NT2/D1 (cell line): ENCODE results near the gene PRKCSH.

Experiments
- DNase-seq: peaks from one replicate; pipeline ENCODE4 v3.0.0-alpha.2; 2011; ENCODE audit warnings: low read depth, low spot score
- H3K27me3 ChIP-seq: 2 replicates; pipeline ENCODE4 v1.6.0; 2011; ENCODE audit warnings: mild to moderate bottlenecking; ENCODE audit not compliant: insufficient read length, insufficient read depth
- H3K36me3 ChIP-seq: 2 replicates; pipeline ENCODE4 v1.6.1; 2011; ENCODE audit warnings: mild to moderate bottlenecking, low read length, mixed read lengths; ENCODE audit not compliant: insufficient read depth, insufficient read length
- H3K4me1 ChIP-seq: 2 replicates; pipeline ENCODE4 v1.5.1; 2011; ENCODE audit not compliant: insufficient read depth, insufficient read length
- H3K4me3 ChIP-seq: 2 replicates; pipeline ENCODE4 v1.5.1; 2011; ENCODE audit warnings: low read depth; ENCODE audit not compliant: insufficient read length
- H3K9ac ChIP-seq: 2 replicates; pipeline ENCODE4 v1.6.0; 2011; ENCODE audit warnings: low read depth; ENCODE audit not compliant: insufficient read length
- H3K9me3 ChIP-seq: 2 replicates; pipeline ENCODE4 v1.5.1; 2011; ENCODE audit warnings: mild to moderate bottlenecking, low read length; ENCODE audit not compliant: insufficient read depth
- SUZ12 ChIP-seq: IDR thresholded peaks from 2 replicates; pipeline ENCODE4 v1.6.1; 2011; ENCODE audit not compliant: insufficient read length, insufficient read depth; ENCODE audit errors: extremely low read depth
- YY1 ChIP-seq: IDR thresholded peaks from 2 replicates; pipeline ENCODE4 v1.6.1; 2011; ENCODE audit not compliant: insufficient read length, insufficient read depth
- ZNF274 ChIP-seq: IDR thresholded peaks from 2 replicates; pipeline ENCODE4 v1.6.1; 2011; ENCODE audit warnings: mild to moderate bottlenecking, low read depth, low read length

PRKCSH gene

GRCh38 chr19:11435833-11436313 lies 438 bp downstream of the PRKCSH start:
- Histone ChIP-seq H3K27me3 (no peaks in the 10 kb centered on the region), H3K9ac (peak overlapping the region; percentile 97), H3K36me3 (peaks cover 41% of the 10 kb centered on the region), H3K4me3 (peak overlapping the region; percentile 88), H3K4me1 (peaks cover 10% of the 10 kb centered on the region), H3K9me3 (no peaks in the 10 kb centered on the region)
- no peak for TF ChIP-seq ZNF274
- TF ChIP-seq YY1: no peak
- TF ChIP-seq SUZ12: no peak
- DNase-seq: no peak

DNA sequence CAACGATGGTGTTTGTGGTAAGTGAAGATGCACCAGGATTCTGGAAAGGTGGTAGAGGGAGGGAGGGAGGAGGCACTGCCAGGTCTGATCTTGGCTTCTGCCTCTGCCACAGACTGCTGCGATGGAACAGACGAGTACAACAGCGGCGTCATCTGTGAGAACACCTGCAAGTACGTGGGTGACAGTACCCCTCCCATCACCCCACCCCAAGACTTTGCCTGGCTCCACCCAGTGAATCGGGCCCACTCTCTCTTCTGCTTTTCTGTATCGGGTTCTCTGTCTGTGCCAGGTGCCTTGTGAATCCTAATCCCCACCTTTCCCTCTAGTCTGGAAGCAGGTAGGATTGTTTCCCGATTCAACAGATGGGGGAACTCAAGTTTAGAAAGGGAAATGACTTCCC lies 2.5 kb downstream of the PRKCSH start:
- Histone ChIP-seq H3K36me3 (peaks cover 60% of the 10 kb centered on the region), H3K27me3 (no peaks in the 10 kb centered on the region), H3K4me1 (peaks cover 16% of the 10 kb centered on the region), H3K9me3 (no peaks in the 10 kb centered on the region), H3K9ac (peak overlapping the region; percentile 52), H3K4me3 (no peak overlapping the region)
- DNase-seq: no peak
- TF ChIP-seq YY1 (no peak), ZNF274 (no peak), SUZ12 (no peak)

GRCh38 chr19:11444059-11444458 lies 8.6 kb downstream of the PRKCSH start:
- Histone ChIP-seq H3K36me3 (peaks cover 87% of the 10 kb centered on the region), H3K27me3 (no peaks in the 10 kb centered on the region), H3K4me3 (no peak overlapping the region), H3K4me1 (peaks cover 12% of the 10 kb centered on the region), H3K9me3 (no peaks in the 10 kb centered on the region), H3K9ac (no peak overlapping the region)
- no peak for TF ChIP-seq SUZ12
- TF ChIP-seq ZNF274: no peak
- TF ChIP-seq YY1: no peak
- DNase-seq: no peak

DNA sequence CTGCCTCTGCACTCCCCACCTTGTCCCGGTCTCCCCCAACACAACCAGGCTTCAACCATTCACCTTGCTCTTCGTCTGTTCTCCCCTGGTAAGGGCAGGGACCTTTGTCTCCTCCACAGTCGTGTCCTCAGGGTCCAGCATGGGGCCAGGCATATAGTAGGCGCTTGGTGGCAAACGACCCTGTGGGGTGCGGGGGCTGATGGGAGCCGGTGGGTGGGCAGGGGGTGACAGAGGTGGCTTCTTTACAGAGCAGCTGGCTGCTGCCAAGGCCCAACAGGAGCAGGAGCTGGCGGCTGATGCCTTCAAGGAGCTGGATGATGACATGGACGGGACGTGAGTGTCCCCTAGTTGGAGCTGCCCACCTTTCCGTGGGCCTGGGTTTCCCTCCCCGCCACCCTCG lies 9.7 kb downstream of the PRKCSH start:
- TF ChIP-seq SUZ12: no peak
- no peak for TF ChIP-seq ZNF274
- TF ChIP-seq YY1: no peak
- no peaks in the 10 kb centered on the region for H3K27me3 ChIP-seq
- no peak for DNase-seq
- H3K4me1 ChIP-seq: peaks cover 13% of the 10 kb centered on the region
- no peak overlapping the region for H3K4me3 ChIP-seq
- H3K9me3 ChIP-seq: no peaks in the 10 kb centered on the region
- H3K9ac ChIP-seq: peak overlapping the region; percentile 21
- H3K36me3 ChIP-seq: peaks cover 91% of the 10 kb centered on the region

GRCh38 chr19:11446271-11446651 lies 10.8 kb downstream of the PRKCSH start:
- H3K4me3 ChIP-seq: no peak overlapping the region
- peaks cover 89% of the 10 kb centered on the region for H3K36me3 ChIP-seq
- H3K4me1 ChIP-seq: peaks cover 17% of the 10 kb centered on the region
- H3K9ac ChIP-seq: peak overlapping the region; percentile 10
- H3K27me3 ChIP-seq: no peaks in the 10 kb centered on the region
- TF ChIP-seq SUZ12 (no peak), YY1 (no peak), ZNF274 (no peak)
- DNase-seq: no peak
- no peaks in the 10 kb centered on the region for H3K9me3 ChIP-seq

DNA sequence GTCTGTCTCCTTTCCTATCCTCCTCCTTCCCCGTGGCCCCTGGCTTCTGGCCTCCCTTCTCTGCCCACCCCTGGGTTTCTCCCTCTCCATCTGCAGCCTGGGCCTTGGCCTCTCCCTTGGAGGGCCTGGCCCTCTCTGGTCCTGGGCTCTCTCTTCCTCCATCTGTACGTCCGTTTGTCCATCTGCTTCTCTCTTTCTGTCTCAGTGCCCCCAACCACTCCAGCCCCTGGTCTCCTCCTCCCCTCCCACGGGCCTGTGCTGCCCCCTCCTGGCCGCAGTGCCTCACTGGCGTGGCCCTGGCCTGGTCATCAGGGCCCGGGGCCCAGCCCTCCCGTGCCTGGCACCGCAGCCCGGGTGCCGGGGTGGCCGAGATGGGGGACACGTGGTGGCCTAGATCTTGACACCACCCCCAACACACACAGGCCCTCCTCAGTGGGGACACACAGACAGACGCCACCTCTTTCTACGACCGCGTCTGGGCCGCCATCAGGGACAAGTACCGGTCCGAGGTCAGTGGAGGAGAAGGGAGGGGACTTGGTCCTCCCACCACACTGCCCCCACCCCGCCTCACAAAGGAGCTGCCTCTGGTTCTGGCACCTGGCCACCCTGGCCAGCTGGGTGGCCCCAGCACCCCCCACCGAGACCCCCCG lies 11.3 kb downstream of the PRKCSH start:
- Histone ChIP-seq H3K36me3 (peaks cover 84% of the 10 kb centered on the region), H3K4me3 (no peak overlapping the region), H3K9me3 (no peaks in the 10 kb centered on the region), H3K9ac (no peak overlapping the region), H3K4me1 (peaks cover 14% of the 10 kb centered on the region), H3K27me3 (no peaks in the 10 kb centered on the region)
- TF ChIP-seq YY1 (no peak), SUZ12 (no peak), ZNF274 (no peak)
- DNase-seq: no peak

DNA sequence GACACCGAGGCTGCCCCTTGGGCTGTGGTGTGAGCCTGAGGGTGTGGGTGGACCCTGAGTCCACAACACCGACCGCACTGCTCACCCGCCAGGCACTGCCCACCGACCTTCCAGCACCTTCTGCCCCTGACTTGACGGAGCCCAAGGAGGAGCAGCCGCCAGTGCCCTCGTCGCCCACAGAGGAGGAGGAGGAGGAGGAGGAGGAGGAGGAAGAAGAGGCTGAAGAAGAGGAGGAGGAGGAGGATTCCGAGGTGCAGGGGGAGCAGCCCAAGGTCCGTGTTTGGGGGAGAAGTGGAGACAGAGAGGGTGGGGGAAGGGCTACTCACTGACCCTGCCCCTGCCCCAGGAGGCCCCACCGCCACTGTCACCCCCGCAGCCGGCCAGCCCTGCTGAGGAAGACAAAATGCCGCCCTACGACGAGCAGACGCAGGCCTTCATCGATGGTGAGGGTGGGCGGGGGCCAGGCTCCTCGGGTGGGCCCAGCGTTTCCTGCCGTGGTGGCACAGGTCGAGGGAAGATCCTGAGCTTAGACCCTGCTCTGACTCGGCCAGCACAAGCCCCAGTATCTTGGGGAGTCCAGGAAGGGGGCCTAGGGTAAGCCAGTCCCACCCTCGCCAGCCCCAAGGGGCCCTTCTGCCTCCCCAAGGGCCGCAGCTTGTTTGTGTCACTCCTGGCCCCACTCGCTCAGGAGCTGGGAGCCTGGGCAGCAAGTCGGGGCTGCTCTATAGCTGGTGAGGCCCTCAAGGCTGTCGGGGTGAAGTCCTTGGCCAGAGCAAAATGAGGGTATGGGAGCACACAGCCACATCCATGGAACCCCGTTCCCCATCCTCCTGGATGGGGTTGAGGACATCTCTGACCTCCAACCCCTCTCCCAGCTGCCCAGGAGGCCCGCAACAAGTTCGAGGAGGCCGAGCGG lies 12.2 kb downstream of the PRKCSH start:
- Histone ChIP-seq H3K36me3 (peaks cover 76% of the 10 kb centered on the region), H3K9me3 (no peaks in the 10 kb centered on the region), H3K4me3 (no peak overlapping the region), H3K27me3 (no peaks in the 10 kb centered on the region), H3K9ac (no peak overlapping the region), H3K4me1 (peaks cover 14% of the 10 kb centered on the region)
- DNase-seq: no peak
- TF ChIP-seq SUZ12: no peak
- no peak for TF ChIP-seq ZNF274
- TF ChIP-seq YY1: no peak
